H9 (cell line): ENCODE measurements around the gene TUBA8. TPM values are rescaled to one million over a fixed set of nuclear protein-coding genes. Genes with fewer than 3 reads are reported as not detected.

Source experiments
- DNase-seq: peaks from one replicate; pipeline ENCODE4 v3.0.0-alpha.2; 2017
- H2AFZ ChIP-seq: one replicate; pipeline ENCODE4 v1.6.1; 2013; ENCODE audit warnings: mild to moderate bottlenecking, low read length, control low read depth, moderate library complexity
- H2AK5ac ChIP-seq: 2 replicates; pipeline ENCODE4 v1.6.1; 2013; ENCODE audit warnings: low read length, control low read depth, mixed read lengths; ENCODE audit not compliant: insufficient read length
- H2BK120ac ChIP-seq: one replicate; pipeline ENCODE4 v1.6.1; 2013; ENCODE audit warnings: low read depth, mild to moderate bottlenecking, low read length, control low read depth, inconsistent platforms; ENCODE audit not compliant: poor library complexity, severe bottlenecking
- H2BK12ac ChIP-seq: 2 replicates; pipeline ENCODE4 v1.6.1; 2013; ENCODE audit warnings: low read length, control low read depth, mixed read lengths, low read depth; ENCODE audit not compliant: insufficient read length
- H2BK15ac ChIP-seq: 2 replicates; pipeline ENCODE4 v1.6.1; 2013; ENCODE audit warnings: low read depth, low read length, control low read depth
- H2BK20ac ChIP-seq: one replicate; pipeline ENCODE4 v1.6.1; 2013; ENCODE audit warnings: low read depth, mild to moderate bottlenecking, low read length, control low read depth, inconsistent platforms; ENCODE audit not compliant: poor library complexity, severe bottlenecking
- H2BK5ac ChIP-seq: 2 replicates; pipeline ENCODE4 v1.6.1; 2013; ENCODE audit warnings: low read length, control low read depth, mixed read lengths; ENCODE audit not compliant: insufficient read length
- H3K14ac ChIP-seq: 2 replicates; pipeline ENCODE4 v1.6.1; 2013; ENCODE audit warnings: low read length, control low read depth; ENCODE audit not compliant: insufficient read depth
- H3K18ac ChIP-seq: 2 replicates; pipeline ENCODE4 v1.6.1; 2013; ENCODE audit warnings: low read depth, mild to moderate bottlenecking, mixed read lengths, low read length, control low read depth; ENCODE audit not compliant: insufficient read length
- H3K23ac ChIP-seq: 2 replicates; pipeline ENCODE4 v1.6.1; 2013; ENCODE audit warnings: low read length, control low read depth, mixed read lengths, low read depth; ENCODE audit not compliant: insufficient read length
- H3K23me2 ChIP-seq: 2 replicates; pipeline ENCODE4 v1.6.1; 2013; ENCODE audit warnings: low read depth, mild to moderate bottlenecking, mixed read lengths, low read length, control low read depth; ENCODE audit not compliant: insufficient read length, poor library complexity, severe bottlenecking
- H3K27ac ChIP-seq: 2 replicates; pipeline ENCODE4 v1.5.1; 2013; ENCODE audit warnings: low read length, control low read depth, mixed read lengths, low read depth; ENCODE audit not compliant: insufficient read length
- H3K27me3 ChIP-seq: 2 replicates; pipeline ENCODE4 v1.6.1; 2013; ENCODE audit warnings: low read length, control low read depth, inconsistent platforms; ENCODE audit not compliant: insufficient read depth
- H3K4ac ChIP-seq: 2 replicates; pipeline ENCODE4 v1.6.1; 2013; ENCODE audit warnings: low read depth, mild to moderate bottlenecking, control low read depth, inconsistent platforms, low read length, moderate library complexity
- H3K4me1 ChIP-seq: 2 replicates; pipeline ENCODE4 v1.6.1; 2013; ENCODE audit warnings: low read length, control low read depth, inconsistent platforms; ENCODE audit not compliant: insufficient read depth
- H3K4me2 ChIP-seq: 2 replicates; pipeline ENCODE4 v1.6.1; 2013; ENCODE audit warnings: low read length, control low read depth, mixed read lengths; ENCODE audit not compliant: insufficient read length, insufficient read depth
- H3K56ac ChIP-seq: 2 replicates; pipeline ENCODE4 v1.6.1; 2013; ENCODE audit warnings: low read depth, mild to moderate bottlenecking, mixed read lengths, low read length, control low read depth; ENCODE audit not compliant: insufficient read length
- H3K79me1 ChIP-seq: 2 replicates; pipeline ENCODE4 v1.6.1; 2013; ENCODE audit warnings: low read depth, mild to moderate bottlenecking, moderate library complexity, low read length, control low read depth, inconsistent platforms; ENCODE audit not compliant: insufficient read depth, poor library complexity, severe bottlenecking
- H3K79me2 ChIP-seq: 2 replicates; pipeline ENCODE4 v1.6.1; 2013; ENCODE audit warnings: low read length, control low read depth, inconsistent platforms; ENCODE audit not compliant: insufficient read depth
- H3K9ac ChIP-seq: 2 replicates; pipeline ENCODE4 v1.6.1; 2013; ENCODE audit warnings: low read length, control low read depth, mixed read lengths; ENCODE audit not compliant: insufficient read length; ENCODE audit errors: extremely low read depth
- H3K9me3 ChIP-seq: one replicate; pipeline ENCODE4 v1.6.1; 2013; ENCODE audit warnings: low read depth, low read length, inconsistent platforms; ENCODE audit not compliant: control insufficient read depth
- H3T11ph ChIP-seq: one replicate; pipeline ENCODE4 v1.6.1; 2013; ENCODE audit warnings: mild to moderate bottlenecking, low read length, control low read depth, inconsistent platforms
- H4K20me1 ChIP-seq: one replicate; pipeline ENCODE4 v1.6.1; 2013; ENCODE audit not compliant: control insufficient read depth, insufficient read length, insufficient read depth
- H4K5ac ChIP-seq: 2 replicates; pipeline ENCODE4 v1.6.1; 2013; ENCODE audit warnings: low read depth, mild to moderate bottlenecking, mixed read lengths, low read length, control low read depth; ENCODE audit not compliant: insufficient read length
- H4K8ac ChIP-seq: replicated peaks from 2 replicates; pipeline ENCODE4 v1.6.1; 2013; ENCODE audit warnings: low read length, control low read depth, mixed read lengths, low read depth; ENCODE audit not compliant: insufficient read length
- H4K91ac ChIP-seq: 2 replicates; pipeline ENCODE4 v1.6.1; 2013; ENCODE audit warnings: low read depth, mild to moderate bottlenecking, moderate library complexity, mixed read lengths, low read length, control low read depth; ENCODE audit not compliant: insufficient read length
- H3K27ac Mint-ChIP-seq, 3 experiments: 2 replicates in 2 of 3; 3 replicates in 1 of 3; pipeline ENCODE4 v1.8.0; 2020 to 2021; ENCODE audit warnings: mixed read lengths in 3 of 3, mild to moderate bottlenecking in 1 of 3, moderate library complexity in 1 of 3
- H3K27me3 Mint-ChIP-seq: 2 replicates; pipeline ENCODE4 v1.8.0; 2021; ENCODE audit warnings: low read depth, mild to moderate bottlenecking, moderate library complexity, mixed read lengths
- H3K36me3 Mint-ChIP-seq, 3 experiments: 2 replicates in 2 of 3; 3 replicates in 1 of 3; pipeline ENCODE4 v1.8.0; 2020 to 2021; ENCODE audit warnings: low read depth in 3 of 3, mixed read lengths in 3 of 3; ENCODE audit not compliant: insufficient read depth in 1 of 3
- H3K4me1 Mint-ChIP-seq, 2 experiments: 2 replicates each; pipeline ENCODE4 v1.8.0; 2020; ENCODE audit warnings: mixed read lengths in 2 of 2
- H3K4me3 Mint-ChIP-seq, 2 experiments: 2 replicates in 1 of 2; 3 replicates in 1 of 2; pipeline ENCODE4 v1.8.0; 2020 to 2021; ENCODE audit warnings: mild to moderate bottlenecking in 2 of 2, mixed read lengths in 2 of 2, moderate library complexity in 1 of 2
- H3K9me3 Mint-ChIP-seq, 2 experiments: 2 replicates in 1 of 2; 3 replicates in 1 of 2; pipeline ENCODE4 v1.8.0; 2020; ENCODE audit warnings: mild to moderate bottlenecking in 2 of 2, mixed read lengths in 2 of 2, moderate library complexity in 1 of 2
- WGBS: extraction: QIAGEN DNeasy Blood & Tissue Kit; methylation state at CpG from one replicate; pipeline ENCODE4 v1.1.7; 2013; ENCODE audit warnings: missing lambda C conversion rate, low lambda C conversion rate, mixed read lengths; ENCODE audit not compliant: insufficient read length; ENCODE audit errors: extremely low coverage; 5-methylcytosine and 5-hydroxymethylcytosine counted together
- total RNA-seq: library from RNA; stranded (reverse); gene quantifications from 2 replicates; pipeline ENCODE4 v1.2.1, GENCODE V29; 2021
- TF ChIP-seq, protein P1 (sequence below): fragments of 200-600 bp; sonication (generic); conservative IDR thresholded peaks from 3 replicates; pipeline ENCODE4 v1.8.0; 2021; ENCODE audit warnings: antibody characterized with exemption, mild to moderate bottlenecking

The TUBA8 gene
- total RNA-seq, 1 experiment from 2014 or later: 2.0 TPM

GRCh38 chr22:18101536-18101935, 9.1 kb upstream of the TUBA8 start:
- Histone ChIP-seq H2BK20ac (no peak overlapping the region), H4K91ac (no peak overlapping the region), H3K4me1 (no peaks in the 10 kb centered on the region), H3K9me3 (no peaks in the 10 kb centered on the region), H4K8ac (no peak overlapping the region), H2BK5ac (no peak overlapping the region), H3K14ac (no peak overlapping the region), H3K56ac (no peak overlapping the region), H3T11ph (no peak overlapping the region), H3K4ac (no peak overlapping the region), H2AK5ac (no peak overlapping the region), H3K23me2 (no peaks in the 10 kb centered on the region), H3K23ac (no peak overlapping the region), H3K27me3 (no peaks in the 10 kb centered on the region; the same call in 1 of the 2 replicates), H2AFZ (no peak overlapping the region), H3K9ac (no peak overlapping the region), H4K20me1 (no peaks in the 10 kb centered on the region), H3K79me1 (no peaks in the 10 kb centered on the region), H3K27ac (no peak overlapping the region), H2BK15ac (no peak overlapping the region), H4K5ac (no peak overlapping the region), H3K4me2 (no peak overlapping the region), H3K79me2 (no peaks in the 10 kb centered on the region; the same call in 1 of the 2 replicates), H3K18ac (no peak overlapping the region), H2BK12ac (no peak overlapping the region), H2BK120ac (no peak overlapping the region)
- H3K4me1 Mint-ChIP-seq: no peaks in the 10 kb centered on the region
- no peak overlapping the region for H3K4me3 Mint-ChIP-seq
- H3K27ac Mint-ChIP-seq: 0 out of 7 replicates have a peak overlapping the region, but pooled peaks of 1 of the 3 experiments have one; percentile 6
- TF ChIP-seq, protein P1, sequence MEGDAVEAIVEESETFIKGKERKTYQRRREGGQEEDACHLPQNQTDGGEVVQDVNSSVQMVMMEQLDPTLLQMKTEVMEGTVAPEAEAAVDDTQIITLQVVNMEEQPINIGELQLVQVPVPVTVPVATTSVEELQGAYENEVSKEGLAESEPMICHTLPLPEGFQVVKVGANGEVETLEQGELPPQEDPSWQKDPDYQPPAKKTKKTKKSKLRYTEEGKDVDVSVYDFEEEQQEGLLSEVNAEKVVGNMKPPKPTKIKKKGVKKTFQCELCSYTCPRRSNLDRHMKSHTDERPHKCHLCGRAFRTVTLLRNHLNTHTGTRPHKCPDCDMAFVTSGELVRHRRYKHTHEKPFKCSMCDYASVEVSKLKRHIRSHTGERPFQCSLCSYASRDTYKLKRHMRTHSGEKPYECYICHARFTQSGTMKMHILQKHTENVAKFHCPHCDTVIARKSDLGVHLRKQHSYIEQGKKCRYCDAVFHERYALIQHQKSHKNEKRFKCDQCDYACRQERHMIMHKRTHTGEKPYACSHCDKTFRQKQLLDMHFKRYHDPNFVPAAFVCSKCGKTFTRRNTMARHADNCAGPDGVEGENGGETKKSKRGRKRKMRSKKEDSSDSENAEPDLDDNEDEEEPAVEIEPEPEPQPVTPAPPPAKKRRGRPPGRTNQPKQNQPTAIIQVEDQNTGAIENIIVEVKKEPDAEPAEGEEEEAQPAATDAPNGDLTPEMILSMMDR: no peak
- H3K9me3 Mint-ChIP-seq: peaks cover 5 to 9% of the 10 kb centered on the region in 2 experiments
- no CpG with 5 or more reads among the region's 4 CpGs for WGBS
- DNase-seq: no peak
- peaks cover 15% of the 10 kb centered on the region for H3K27me3 Mint-ChIP-seq
- H3K36me3 Mint-ChIP-seq: peaks cover 6 to 9% (median 6%) of the 10 kb centered on the region in 3 experiments
